ENCODE results near the gene TRABD2B.

GRCh38 chr1:47781171-47781959 is 215.8 kb downstream of the TRABD2B start:
- TF ChIP-seq CTCF (IDR thresholded peaks at IDR 0.05) (no peak), POLR2AphosphoS5 (IDR thresholded peaks at IDR 0.05) (no peak)
